GM18951 (cell line): Measurements from ENCODE around the gene CIAO3.
A peak's percentile ranks its signal among the peaks of the same experiment; 100 is the strongest.

Source experiments
- POLR2A ChIP-seq: IDR thresholded peaks from 4 replicates; pipeline ENCODE4 v1.6.1; 2011; ENCODE audit warnings: mild to moderate bottlenecking; ENCODE audit not compliant: insufficient read length, insufficient read depth; ENCODE audit errors: extremely low read depth
- in situ Hi-C: fragments of 300-500 bp; cut with MboI; formaldehyde crosslinking; loops from one replicate; pipeline ENCODE4 v1.12.0; 2022; ENCODE audit warnings: low sequenced_read_pairs, mixed read lengths, inconsistent platforms; ENCODE audit not compliant: unreplicated experiment

CIAO3 gene

DNA sequence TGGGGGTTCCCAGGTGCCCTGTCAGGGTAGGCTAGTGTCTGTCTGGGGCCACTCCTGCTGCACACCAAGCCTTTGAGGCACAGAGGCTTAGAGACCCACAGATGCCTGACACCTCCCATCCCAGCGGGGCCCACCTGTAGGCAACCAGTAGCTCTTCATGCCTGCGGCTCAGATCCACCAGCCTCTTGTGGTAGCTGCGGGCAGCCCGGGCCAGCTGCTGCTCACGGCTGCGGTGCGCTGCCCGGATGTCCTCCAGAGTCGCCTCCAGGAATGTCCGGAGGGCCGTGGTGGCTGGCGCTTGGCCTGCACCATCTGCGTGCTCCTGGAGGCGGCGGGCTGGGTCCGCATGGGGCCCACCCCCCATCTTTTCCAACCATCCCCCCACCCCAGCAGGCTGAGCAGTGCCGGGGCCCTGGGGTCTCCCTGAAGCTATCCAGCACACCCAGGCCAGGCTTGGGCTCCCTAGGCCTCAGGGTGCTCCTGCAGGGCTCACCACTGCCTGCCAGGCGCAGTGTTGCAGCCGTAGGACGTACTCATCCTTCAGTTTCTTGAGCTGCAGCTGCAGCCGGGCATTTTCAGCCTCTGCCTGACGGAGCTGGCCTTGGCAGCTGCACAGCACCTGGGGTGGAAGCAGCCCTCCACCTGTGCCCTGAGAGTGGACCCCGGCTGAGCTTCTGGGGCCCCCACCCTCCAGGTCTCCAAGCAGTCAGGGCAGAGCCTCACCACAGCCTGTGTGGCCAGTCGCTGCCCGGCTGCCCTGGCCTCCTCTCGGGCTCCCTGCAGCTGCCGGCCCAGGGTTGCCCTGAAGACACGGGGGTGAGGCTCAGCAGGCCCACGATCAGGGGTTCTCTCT is 16.4 kb downstream of the CIAO3 start:
- in situ Hi-C loops: no loop called here
- no peak for TF ChIP-seq POLR2A

DNA sequence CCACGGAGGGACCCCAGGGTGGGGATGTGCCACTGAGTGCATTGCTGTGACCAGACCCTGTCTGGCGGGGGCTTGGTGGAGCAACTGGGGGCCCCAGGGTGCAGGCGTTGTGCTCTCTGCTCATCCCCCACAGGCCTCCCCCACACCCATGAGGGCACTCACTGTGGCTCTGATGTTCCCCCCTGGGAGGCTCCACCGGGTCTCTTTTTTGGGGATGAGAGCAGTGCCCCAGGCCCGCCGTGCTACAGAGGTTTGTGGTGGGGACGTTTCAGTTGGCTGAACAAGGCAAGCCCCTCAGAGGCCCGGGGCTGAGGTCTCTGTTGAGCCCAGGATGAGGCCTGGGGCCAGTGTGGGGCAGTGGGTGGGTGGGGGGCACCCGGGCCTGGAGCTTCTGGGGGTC is 17.1 kb downstream of the CIAO3 start:
- in situ Hi-C loops: no loop called here
- no peak for TF ChIP-seq POLR2A

DNA sequence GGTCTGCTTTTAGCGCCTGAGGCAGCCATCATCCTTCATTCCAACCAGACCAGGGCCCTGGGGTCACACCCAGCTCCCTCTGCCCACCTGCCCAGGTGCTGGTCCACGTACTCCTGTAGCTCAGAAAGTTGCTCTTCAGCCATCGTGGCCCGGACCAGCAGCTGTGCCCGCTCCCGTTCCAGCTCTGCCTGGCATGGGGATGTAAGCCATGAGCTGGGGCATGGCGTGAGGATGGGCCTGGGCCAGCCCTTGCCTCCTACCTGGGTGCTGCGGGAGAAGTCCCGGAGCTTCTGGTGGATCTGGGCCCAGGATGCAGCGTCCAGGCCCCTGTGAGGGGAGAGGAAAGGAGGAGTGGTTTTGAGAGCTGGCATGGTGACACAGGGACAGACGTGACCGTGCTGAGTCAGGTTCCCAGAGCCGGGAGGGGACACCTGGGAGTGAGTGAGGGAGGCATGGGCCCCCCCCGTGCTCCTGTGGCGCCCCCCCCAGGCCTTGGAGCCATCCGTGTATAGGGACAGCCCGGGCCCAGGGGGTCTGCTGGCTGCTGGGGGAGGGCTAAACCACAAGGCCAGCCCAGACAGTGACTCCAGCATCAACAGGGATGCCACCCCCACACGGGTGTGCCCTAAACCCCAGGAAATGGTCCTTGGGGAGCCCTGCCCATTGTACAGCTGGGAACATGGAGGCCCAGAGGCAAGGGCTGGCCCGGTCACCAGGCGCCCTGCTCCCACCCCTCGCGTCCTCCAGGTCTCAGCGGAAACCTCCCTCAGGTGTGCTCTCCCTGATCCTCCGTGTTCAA is 17.8 kb downstream of the CIAO3 start:
- in situ Hi-C loops: no loop called here
- TF ChIP-seq POLR2A: no peak

DNA sequence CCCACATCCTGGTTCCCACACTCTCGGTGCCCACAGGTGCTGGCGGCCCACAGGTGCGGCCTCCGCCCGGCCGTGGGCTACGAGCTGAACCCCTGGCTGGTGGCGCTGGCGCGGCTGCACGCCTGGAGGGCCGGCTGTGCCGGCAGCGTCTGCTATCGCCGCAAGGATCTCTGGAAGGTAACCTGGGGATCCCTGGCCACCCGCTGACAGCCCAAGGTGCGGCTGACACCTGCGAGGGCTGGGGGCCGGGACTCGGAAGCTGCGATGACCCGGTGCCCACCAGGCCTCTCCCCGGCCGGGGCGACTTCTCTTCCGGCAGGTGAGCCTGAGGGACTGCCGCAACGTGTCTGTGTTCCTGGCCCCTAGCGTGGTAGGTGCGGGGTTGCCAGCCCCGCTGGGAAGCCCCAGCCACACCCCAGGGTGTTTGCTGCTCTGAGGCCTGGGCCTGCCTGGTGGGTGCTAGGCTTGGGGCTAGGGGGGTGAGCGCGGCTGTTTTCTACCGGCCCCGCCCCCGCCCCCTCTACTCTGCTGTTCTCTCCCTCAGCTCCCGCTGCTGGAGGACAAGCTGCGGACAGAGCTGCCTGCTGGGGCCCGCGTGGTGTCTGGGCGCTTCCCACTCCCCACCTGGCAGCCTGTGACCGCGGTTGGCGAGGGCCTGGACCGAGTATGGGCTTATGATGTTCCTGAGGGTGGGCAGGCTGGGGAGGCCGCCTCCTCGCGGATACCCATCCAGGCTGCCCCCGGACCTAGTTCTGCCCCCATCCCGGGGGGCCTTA is 18.8 kb downstream of the CIAO3 start:
- in situ Hi-C loops: no loop called here
- no peak for TF ChIP-seq POLR2A

DNA sequence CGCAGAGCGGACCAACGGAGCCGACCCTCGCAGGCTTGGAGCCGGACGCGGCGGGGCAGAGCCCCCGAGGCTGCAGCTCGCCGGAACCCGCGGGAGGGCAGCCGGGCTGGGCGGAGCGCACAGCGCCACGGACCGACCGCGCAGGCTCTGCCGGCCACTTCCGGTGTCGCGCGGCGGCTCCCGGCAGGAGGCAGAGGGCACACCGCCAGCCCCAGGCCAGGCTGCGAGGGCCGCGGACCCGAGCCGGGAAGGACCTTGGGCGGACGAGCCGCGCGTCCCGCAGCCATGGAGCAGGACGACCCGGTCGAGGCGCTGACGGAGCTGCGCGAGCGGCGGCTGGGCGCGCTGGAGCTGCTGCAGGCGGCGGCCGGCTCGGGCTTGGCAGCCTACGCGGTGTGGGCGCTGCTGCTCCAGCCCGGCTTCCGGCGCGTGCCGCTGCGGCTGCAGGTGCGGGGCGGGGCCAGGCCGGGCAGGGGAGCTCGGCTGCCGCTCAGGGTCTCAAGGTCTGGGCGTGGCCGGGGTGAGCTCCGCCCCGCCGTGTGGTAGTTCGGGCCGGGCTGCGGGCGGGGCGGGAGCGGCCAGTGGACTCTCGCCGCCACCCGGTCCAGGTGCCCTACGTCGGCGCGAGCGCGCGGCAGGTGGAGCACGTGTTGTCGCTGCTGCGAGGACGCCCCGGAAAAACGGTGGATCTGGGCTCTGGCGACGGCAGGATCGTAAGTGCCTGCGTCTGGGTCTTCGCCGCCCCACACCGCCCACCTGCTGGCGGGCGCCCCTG is 19.6 kb downstream of the CIAO3 start, which contains the start of gene ANTKMT:
TSS of gene ANTKMT (plus strand) at position 157 of the 775 bp plus-strand sequence. CDS start at position 286, 129 bp downstream.
- peak; percentile 99 for TF ChIP-seq POLR2A
- in situ Hi-C loops: no loop called here

DNA sequence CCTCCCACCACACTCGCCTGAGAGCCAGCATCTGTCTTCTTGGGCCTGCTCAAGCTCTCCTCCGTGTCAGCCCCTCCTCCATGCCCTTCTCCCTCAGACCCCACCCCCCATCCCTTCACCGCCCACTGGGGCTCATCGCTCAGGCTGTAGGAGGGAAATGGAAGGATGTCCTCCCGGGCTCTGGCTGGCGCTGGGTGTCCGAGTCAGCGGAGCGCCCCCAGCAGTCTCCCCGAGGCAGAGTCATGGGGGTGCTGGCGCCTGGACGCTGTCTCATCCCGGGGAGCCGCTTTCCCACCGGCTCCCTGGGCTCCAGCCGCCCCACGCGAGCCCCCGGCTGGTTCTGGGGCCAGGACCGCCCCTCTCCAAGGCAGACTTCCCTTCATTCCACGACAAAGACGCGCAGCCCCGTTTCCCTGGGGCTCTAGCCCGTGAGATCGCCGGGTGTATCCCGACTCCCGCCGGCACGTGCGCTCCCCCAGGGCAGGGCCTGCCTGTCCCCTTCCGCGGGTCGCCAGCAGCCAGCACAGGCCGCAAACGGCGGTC is 20.3 kb downstream of the CIAO3 start:
- in situ Hi-C loops: no loop called here
- no peak for TF ChIP-seq POLR2A

DNA sequence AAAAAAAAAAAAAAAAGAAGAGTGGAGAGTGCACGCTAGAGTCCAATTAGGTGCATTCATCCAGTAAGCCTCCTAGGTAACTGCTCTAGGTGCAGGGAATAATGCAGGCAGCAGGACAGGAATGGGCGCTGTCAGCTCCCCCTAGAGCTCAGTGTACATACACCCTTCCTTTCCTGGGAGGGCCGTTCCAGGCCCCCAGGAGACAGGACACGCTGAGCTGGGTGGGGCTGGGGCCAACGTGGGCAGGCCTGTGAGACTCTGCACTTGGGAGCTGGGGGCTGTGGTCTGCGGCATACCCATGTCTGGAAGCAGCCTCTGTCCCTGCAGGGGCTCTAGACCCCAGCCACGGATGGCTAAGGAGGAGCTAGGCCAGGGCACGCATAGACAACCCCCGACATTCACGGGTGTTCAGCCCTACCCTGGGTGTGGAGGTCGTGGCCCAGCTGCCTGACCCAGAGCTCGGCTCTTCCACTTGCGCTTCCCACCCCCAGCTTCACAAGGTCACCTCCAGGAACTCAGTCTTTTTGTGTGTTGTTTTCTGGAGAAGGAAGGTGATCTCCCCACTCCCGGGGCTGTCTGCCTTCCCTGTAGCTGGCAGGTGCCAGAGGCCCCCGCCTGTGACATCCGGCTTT is 20.9 kb downstream of the CIAO3 start:
- in situ Hi-C loops: loop anchor here (10.0 kb wide), 1 partner anchor 65 kb away; the partner anchor contains the start of genes CHTF18 and RPUSD1
- no peak for TF ChIP-seq POLR2A

DNA sequence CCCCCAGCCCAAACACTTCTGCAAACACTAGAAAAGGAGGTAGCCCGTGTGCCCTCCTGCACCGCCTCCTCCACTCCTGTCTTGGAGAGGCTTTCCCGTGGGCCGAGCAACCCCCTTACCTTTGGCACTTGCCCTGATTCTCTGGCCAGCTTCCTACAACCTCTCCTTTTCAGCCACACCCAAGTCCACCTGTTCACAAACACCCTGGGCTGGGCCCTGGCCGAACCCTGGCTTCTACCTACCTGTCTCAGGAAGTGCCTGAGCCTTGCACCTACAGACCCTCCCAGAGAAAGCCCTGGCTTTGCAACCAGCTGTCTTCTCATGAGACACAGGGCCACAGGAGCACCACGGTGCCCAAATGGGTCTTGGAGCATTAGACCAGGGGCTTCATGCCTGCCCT is 21.9 kb downstream of the CIAO3 start:
- in situ Hi-C loops: loop anchor here (10.0 kb wide), 1 partner anchor 66 kb away; the partner anchor contains the start of genes CHTF18 and RPUSD1
- no peak for TF ChIP-seq POLR2A

DNA sequence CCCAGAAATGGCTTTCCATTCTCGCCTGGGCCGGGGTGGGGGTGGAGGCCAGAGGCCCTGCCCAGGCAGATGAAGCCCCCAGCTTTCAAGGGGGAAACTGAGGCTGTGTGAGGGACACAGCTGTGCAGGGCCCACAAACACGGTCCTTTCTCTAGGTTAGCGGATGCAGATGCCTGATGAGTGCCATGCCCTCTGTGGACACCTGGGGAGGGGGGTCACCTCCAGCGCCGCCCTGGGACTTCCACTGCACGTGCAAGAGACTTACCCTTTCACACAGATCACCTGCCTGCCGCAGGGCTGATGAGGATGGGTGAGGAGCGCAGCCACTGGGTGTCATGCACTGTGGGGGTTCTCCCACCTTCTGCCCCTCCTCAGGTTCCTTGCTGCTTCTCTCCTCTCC is 22.4 kb downstream of the CIAO3 start:
- in situ Hi-C loops: loop anchor here (10.0 kb wide), 1 partner anchor 66 kb away; the partner anchor contains the start of genes CHTF18 and RPUSD1
- no peak for TF ChIP-seq POLR2A

DNA sequence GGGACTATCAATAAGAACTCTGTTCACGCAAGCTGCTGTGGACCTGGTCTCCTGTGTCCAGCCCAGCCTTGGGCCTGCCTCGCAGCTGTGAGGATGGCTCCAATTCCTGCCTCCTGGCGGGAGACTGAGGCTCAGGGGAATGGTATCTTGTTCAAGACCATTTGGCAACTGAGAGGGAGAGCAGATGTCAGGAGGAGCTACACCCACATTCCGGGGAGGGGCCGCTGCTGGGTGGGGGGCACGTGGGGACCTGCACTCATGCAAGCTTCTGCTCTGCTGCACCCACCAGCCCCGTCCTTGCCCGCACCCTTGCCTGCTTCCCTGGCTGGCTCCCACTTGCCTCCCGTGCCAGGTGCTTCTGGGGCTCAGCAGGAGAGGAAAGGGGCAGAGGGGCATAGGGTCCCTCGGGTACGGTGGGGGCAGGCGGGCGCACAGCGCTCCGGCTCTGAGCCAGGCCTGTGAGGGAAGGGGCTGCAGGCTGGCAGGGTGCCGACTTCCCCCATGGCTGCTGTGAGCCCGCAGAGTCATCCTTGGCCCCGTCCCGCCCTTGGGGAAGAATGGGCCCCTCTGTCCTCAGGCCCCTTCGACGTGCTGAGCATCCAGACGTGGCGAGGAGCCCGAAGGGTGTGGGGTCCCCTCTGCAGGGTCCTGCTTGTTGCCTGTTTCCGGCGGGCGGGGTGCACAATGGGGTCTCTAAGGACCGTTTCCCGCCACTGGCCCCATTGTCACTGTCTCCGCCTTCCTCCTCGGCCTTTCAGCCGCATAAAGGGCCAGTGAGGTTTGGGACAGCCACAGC is 23.1 kb downstream of the CIAO3 start:
- TF ChIP-seq POLR2A: peak; percentile 16
- in situ Hi-C loops: loop anchor here (10.0 kb wide), 1 partner anchor 67 kb away; the partner anchor contains the start of genes CHTF18 and RPUSD1

DNA sequence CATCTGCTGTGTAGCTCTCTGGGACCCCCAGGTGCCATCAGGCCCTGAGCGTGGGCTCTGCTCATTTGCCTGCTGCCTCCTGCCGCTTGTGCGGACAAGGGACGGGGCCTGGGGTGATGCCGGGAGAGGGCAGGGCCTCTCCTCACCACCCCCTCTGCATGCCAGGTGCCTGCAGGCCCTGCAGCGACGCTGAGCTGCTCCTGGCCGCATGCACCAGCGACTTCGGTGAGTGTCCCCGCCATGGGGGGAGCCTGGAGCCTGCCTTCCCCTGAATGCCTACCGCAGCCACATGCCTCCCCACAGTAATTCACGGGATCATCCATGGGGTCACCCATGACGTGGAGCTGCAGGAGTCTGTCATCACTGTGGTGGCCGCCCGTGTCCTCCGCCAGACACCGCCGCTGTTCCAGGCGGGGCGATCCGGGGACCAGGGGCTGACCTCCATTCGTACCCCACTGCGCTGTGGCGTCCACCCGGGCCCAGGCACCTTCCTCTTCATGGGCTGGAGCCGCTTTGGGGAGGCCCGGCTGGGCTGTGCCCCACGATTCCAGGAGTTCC is 23.9 kb downstream of the CIAO3 start:
- TF ChIP-seq POLR2A: no peak
- in situ Hi-C loops: loop anchor here (10.0 kb wide), 1 partner anchor 68 kb away; the partner anchor contains the start of genes CHTF18 and RPUSD1
